ENCODE data around the gene KLHL30.
A peak's percentile ranks its signal among the peaks of the same experiment; 100 is the strongest.

KLHL30 gene

GRCh38 chr2:238143239-238143951 is 4.9 kb downstream of the KLHL30 start:
- Mint-ChIP-seq H3K9me3 (no peaks in the 10 kb centered on the region), H3K4me3 (no peak overlapping the region), H3K27me3 (no peaks in the 10 kb centered on the region), H3K27ac (no peak overlapping the region), H3K4me1 (peaks cover 33% of the 10 kb centered on the region), H3K36me3 (no peaks in the 10 kb centered on the region)
- ATAC-seq, result no peak

DNA sequence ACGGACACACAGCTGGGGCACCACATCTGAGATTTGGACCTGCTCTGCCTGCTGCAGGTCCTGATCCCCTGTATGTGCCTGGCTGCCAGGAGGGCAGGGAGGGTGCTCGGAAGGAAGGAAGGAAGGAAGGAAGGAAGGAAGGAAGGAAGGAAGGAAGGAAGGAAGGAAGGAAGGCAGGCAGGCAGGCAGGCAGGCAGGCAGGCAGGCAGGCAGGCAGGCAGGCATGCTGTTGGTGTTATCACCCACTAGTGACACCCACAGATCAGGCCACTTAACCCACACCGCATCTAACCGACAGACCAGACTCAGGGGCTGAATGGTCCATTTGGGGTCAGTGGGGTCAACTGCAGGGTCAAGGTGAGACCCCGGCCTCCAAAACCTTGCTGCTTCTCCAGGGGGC is 5.8 kb downstream of the KLHL30 start:
- peaks cover 25% of the 10 kb centered on the region for H3K4me1 Mint-ChIP-seq
- no peaks in the 10 kb centered on the region for H3K27me3 Mint-ChIP-seq
- H3K27ac Mint-ChIP-seq, result no peak overlapping the region
- no peak overlapping the region for H3K4me3 Mint-ChIP-seq
- H3K9me3 Mint-ChIP-seq, result no peaks in the 10 kb centered on the region
- H3K36me3 Mint-ChIP-seq, result no peaks in the 10 kb centered on the region
- no peak for ATAC-seq

- peaks cover 17% of the 10 kb centered on the region for H3K4me1 Mint-ChIP-seq
- ATAC-seq, result no peak
These were observed 6.6 kb downstream of the KLHL30 start for GRCh38 chr2:238145046-238145445.

DNA sequence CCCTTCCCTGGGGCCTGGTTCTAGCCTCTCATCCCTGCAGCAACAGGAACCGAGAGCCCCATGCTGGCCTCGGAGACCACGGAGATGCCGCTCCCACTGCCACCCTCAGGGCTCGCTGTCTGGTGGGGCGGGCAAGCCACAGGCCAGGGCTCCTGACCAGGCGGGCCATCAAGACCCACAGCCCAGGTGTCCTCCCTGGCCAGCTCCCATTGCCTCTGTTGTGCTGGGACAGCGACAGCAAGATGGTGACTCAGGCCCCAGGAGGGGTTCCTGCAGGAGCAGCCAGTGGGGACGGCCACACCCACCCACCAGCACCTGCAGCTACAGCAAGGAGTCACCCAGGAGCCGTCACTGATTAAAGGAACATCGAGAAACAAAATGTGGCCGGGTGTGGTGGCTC is 7.4 kb downstream of the KLHL30 start:
- ATAC-seq, result no peak
- peaks cover 17% of the 10 kb centered on the region for H3K4me1 Mint-ChIP-seq
- H3K4me3 Mint-ChIP-seq, result no peak overlapping the region
- H3K27ac Mint-ChIP-seq, result no peak overlapping the region
- no peaks in the 10 kb centered on the region for H3K27me3 Mint-ChIP-seq
- H3K9me3 Mint-ChIP-seq, result no peaks in the 10 kb centered on the region
- no peaks in the 10 kb centered on the region for H3K36me3 Mint-ChIP-seq

More at GRCh38 chr2:238145046-238145445, 6.6 kb downstream of the KLHL30 start:
- no peaks in the 10 kb centered on the region for H3K27me3 Mint-ChIP-seq
- H3K27ac Mint-ChIP-seq, result no peak overlapping the region
- no peak overlapping the region for H3K4me3 Mint-ChIP-seq
- H3K36me3 Mint-ChIP-seq, result no peaks in the 10 kb centered on the region
- H3K9me3 Mint-ChIP-seq, result no peaks in the 10 kb centered on the region

DNA sequence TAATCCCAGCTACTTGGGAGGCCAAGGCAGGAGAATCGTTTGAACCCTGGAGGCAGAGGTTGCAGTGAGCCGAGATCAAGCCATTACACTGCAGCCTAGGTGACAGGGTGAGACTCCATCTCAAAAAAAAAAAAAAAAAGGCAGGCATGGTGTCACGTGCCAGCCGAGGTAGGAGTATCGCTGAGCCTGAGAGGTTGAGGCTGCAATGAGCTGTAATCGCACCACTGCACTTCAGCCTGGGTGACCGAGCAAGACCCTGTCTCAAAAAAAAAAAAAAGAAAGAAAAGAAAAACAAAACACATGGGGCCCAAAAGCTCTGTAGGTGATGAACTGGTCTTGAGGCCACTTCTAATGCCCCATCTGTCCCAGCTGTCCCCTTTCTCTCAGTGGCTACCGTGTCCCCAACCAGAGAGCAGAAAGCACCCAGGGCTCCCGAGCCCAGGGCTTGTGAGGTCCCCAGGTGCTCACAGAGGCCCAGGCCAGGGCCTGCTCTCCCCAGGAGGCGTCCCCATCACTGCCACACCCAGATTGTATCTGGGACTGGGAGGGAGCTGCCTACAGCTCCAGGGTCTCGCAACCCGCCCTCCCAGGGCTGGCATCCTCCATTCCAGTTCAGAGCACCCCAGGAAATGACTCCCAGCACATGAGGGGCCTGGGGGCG is 8.5 kb downstream of the KLHL30 start:
- Mint-ChIP-seq H3K27ac (no peak overlapping the region), H3K27me3 (no peaks in the 10 kb centered on the region), H3K4me3 (no peak overlapping the region), H3K36me3 (no peaks in the 10 kb centered on the region), H3K4me1 (peaks cover 10% of the 10 kb centered on the region), H3K9me3 (no peaks in the 10 kb centered on the region)
- no peak for ATAC-seq

DNA sequence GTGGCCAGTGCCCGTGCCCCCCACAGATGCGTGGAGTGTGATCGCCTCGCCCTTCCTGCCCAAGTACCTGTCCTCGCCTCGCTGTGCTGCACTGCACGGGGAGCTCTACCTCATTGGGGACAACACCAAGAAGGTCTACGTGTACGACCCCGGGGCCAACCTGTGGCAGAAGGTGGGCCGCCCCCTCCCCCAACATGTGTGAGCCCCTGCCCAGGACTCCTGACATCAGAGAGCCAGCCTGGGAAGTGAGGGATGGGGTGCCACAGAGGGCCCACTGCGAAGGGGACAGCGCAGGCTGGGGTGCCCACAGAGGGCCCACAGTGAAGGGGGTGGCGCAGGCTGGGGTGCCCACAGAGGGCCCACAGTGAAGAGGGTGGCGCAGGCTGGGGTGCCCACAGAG is 10.5 kb downstream of the KLHL30 start:
- H3K27ac Mint-ChIP-seq, result no peak overlapping the region
- H3K9me3 Mint-ChIP-seq, result peaks cover under 1% of the 10 kb centered on the region
- H3K4me1 Mint-ChIP-seq, result peaks cover 4% of the 10 kb centered on the region
- no peak for ATAC-seq
- no peaks in the 10 kb centered on the region for H3K27me3 Mint-ChIP-seq
- H3K36me3 Mint-ChIP-seq, result no peaks in the 10 kb centered on the region
- H3K4me3 Mint-ChIP-seq, result no peak overlapping the region

GRCh38 chr2:238149841-238150572 is 11.5 kb downstream of the KLHL30 start:
- Mint-ChIP-seq H3K36me3 (no peaks in the 10 kb centered on the region), H3K4me3 (no peak overlapping the region), H3K27ac (no peak overlapping the region), H3K27me3 (no peaks in the 10 kb centered on the region), H3K9me3 (peaks cover 5% of the 10 kb centered on the region), H3K4me1 (no peaks in the 10 kb centered on the region)
- ATAC-seq, result peak; percentile 5

DNA sequence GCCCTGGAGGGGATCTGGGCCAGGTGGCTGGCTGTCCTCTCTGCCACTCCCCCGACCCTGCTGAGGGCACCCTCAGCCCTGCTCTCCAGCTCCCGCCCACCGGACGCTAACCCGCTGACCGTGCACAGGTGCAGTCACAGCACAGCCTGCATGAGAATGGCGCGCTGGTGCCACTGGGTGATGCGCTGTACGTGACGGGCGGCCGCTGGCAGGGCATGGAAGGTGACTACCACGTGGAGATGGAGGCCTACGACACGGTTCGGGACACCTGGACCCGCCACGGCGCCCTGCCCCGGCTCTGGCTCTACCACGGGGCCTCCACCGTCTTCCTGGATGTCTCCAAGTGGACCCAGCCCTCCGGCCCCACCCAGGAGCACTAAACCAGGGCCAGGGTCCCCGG is 12.2 kb downstream of the KLHL30 start:
- peak; percentile 22 for ATAC-seq
- Mint-ChIP-seq H3K27me3 (no peaks in the 10 kb centered on the region), H3K9me3 (peaks cover 5% of the 10 kb centered on the region), H3K4me3 (no peak overlapping the region), H3K4me1 (no peaks in the 10 kb centered on the region), H3K27ac (no peak overlapping the region), H3K36me3 (no peaks in the 10 kb centered on the region)

DNA sequence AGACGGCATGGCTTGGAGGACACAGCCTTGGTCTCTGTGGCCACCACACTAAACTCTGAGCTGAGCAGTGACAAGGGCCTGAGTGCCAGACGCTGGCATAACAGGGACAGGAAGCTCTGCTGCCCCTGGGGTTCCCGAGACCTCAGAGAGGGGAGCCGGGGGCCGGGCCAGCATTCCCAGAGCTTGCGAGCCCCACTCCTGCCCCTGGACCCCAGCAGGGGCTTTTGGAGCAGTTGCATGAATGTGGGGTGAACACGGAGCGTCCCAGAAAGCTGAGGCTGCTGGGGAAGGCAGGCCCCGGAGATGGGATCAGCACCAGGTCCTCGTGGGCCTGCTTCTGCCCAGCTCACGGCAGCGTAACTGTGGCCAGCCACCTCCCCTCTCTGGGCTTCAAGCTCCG is 12.7 kb downstream of the KLHL30 start:
- Mint-ChIP-seq H3K27ac (no peak overlapping the region), H3K4me3 (no peak overlapping the region), H3K27me3 (no peaks in the 10 kb centered on the region), H3K36me3 (no peaks in the 10 kb centered on the region), H3K9me3 (peaks cover 5% of the 10 kb centered on the region), H3K4me1 (no peaks in the 10 kb centered on the region)
- no peak for ATAC-seq

DNA sequence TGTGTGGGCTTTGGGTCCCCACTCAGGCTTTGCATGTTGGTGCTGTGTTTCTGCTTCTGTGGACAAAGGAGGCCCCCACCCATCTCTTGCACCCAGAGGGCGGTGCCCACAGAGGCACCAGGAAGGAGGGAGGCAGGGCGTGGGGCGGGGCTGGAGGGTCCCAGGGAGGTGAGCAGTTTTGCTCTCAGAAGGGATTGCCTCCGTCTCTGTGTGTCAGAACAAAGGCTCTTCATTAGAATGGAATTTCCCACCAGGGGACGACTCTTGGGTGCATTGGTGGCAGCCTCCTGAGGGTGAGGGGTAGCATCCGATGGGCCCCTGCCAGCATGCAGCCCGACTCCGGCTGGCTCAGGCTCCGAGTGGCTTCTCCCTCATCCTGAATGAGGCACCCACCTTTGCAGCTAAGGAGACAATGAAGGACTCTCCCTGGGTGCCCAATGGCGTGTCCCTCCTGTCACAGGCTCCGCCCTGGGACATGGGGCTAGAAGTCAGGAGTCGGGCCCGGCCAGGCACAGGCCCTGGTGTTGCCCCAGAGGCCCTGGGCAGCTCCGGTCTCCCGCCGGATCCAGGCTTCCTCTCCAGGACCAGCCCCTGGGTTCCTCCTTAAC is 13.3 kb downstream of the KLHL30 start:
- H3K4me1 Mint-ChIP-seq, result no peaks in the 10 kb centered on the region
- ATAC-seq, result no peak
- H3K27ac Mint-ChIP-seq, result no peak overlapping the region
- no peak overlapping the region for H3K4me3 Mint-ChIP-seq
- no peaks in the 10 kb centered on the region for H3K36me3 Mint-ChIP-seq
- no peaks in the 10 kb centered on the region for H3K27me3 Mint-ChIP-seq
- peaks cover 5% of the 10 kb centered on the region for H3K9me3 Mint-ChIP-seq

- Mint-ChIP-seq H3K27me3 (no peaks in the 10 kb centered on the region), H3K27ac (no peak overlapping the region), H3K36me3 (no peaks in the 10 kb centered on the region), H3K4me1 (no peaks in the 10 kb centered on the region), H3K9me3 (peaks cover 5% of the 10 kb centered on the region), H3K4me3 (no peak overlapping the region)
- ATAC-seq, result no peak
These were observed 14.6 kb downstream of the KLHL30 start for GRCh38 chr2:238152771-238153688.

GRCh38 chr2:238154570-238154969 is 16.1 kb downstream of the KLHL30 start:
- ATAC-seq, result no peak
- H3K9me3 Mint-ChIP-seq, result peaks cover 5% of the 10 kb centered on the region
- H3K4me3 Mint-ChIP-seq, result no peak overlapping the region
- no peak overlapping the region for H3K27ac Mint-ChIP-seq
- peaks cover 8% of the 10 kb centered on the region for H3K27me3 Mint-ChIP-seq
- no peaks in the 10 kb centered on the region for H3K36me3 Mint-ChIP-seq
- peaks cover 6% of the 10 kb centered on the region for H3K4me1 Mint-ChIP-seq

DNA sequence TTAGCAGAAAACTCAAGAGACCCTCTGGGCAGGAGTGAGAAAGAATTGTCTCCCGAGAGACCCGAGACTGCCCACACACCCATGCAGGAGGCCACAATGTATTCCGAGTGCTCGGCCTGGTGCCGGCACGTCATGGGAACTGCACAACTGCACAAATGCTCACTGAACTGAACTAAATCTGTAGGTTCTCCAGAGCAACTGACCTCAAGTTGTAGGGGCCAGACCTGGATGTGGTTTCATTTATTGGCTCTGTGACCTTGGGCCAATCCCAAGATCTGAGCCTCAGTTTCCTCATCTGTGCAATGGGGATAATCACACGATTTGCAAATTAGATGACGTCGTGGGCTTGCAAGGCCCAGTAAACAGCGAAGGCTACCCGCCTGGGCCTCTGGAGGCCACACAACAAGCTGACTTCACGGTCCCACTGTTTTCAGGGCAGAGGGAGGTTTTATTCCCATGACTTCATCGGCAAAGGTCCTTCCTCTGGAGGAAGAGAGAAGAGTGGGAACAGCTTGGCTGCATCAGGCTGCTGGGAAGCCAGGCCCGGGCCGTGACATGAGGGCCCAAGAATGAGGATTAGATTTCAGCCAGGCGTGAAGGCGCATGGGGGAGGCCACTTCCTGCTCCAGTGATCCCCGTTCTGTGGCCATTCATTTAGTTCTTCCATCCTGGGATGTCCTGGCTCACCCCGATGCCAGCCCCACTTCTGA is 16.7 kb downstream of the KLHL30 start:
- peaks cover 13% of the 10 kb centered on the region for H3K4me1 Mint-ChIP-seq
- H3K27me3 Mint-ChIP-seq, result peaks cover 14% of the 10 kb centered on the region
- peaks cover 5% of the 10 kb centered on the region for H3K9me3 Mint-ChIP-seq
- H3K4me3 Mint-ChIP-seq, result no peak overlapping the region
- no peak overlapping the region for H3K27ac Mint-ChIP-seq
- no peaks in the 10 kb centered on the region for H3K36me3 Mint-ChIP-seq
- ATAC-seq, result no peak
